ENCODE results near the gene CAMK2D. TPM values are rescaled to one million over a fixed set of nuclear protein-coding genes. Genes with fewer than 3 reads are reported as not detected.

Gene CAMK2D
- total RNA-seq, 1 donor: 207 TPM

GRCh38 chr4:113496698-113497097, 264.8 kb downstream of the CAMK2D start:
- no peak overlapping the region for H2AFZ ChIP-seq (ENCODE audit: low read length)
- H4K20me1 ChIP-seq (ENCODE audit: insufficient read depth, low read length): no peaks in the 10 kb centered on the region
- no peak overlapping the region for H3K4me3 ChIP-seq (ENCODE audit: insufficient read depth, low read length)
- no peaks in the 10 kb centered on the region for H3K79me2 ChIP-seq (ENCODE audit: insufficient read depth, low read length)
- no peaks in the 10 kb centered on the region for H3K27me3 ChIP-seq (ENCODE audit: insufficient read depth, low read length)
- H3K4me2 ChIP-seq (ENCODE audit: insufficient read depth, low read length): no peak overlapping the region
- no peak for TF ChIP-seq CTCF (IDR thresholded peaks at IDR 0.05; ENCODE audit: extremely low read depth, low read depth, low read length)
- peaks cover 37% of the 10 kb centered on the region for H3K36me3 ChIP-seq (ENCODE audit: insufficient read depth, low read length)
- H3K27ac ChIP-seq (ENCODE audit: low read depth, low read length): no peak overlapping the region
- no peak for DNase-seq (ENCODE audit: insufficient read length, low spot score, missing footprints)
- H3K9me3 ChIP-seq (ENCODE audit: low read depth, low read length): no peaks in the 10 kb centered on the region
- H3K4me1 ChIP-seq (ENCODE audit: insufficient read depth, low read length): peaks cover 5% of the 10 kb centered on the region

GRCh38 chr4:113495790-113496189, 265.7 kb downstream of the CAMK2D start:
- H3K4me2 ChIP-seq (ENCODE audit: insufficient read depth, low read length): no peak overlapping the region
- H4K20me1 ChIP-seq (ENCODE audit: insufficient read depth, low read length): no peaks in the 10 kb centered on the region
- H3K79me2 ChIP-seq (ENCODE audit: insufficient read depth, low read length): no peaks in the 10 kb centered on the region
- H2AFZ ChIP-seq (ENCODE audit: low read length): no peak overlapping the region
- H3K4me3 ChIP-seq (ENCODE audit: insufficient read depth, low read length): no peak overlapping the region
- no peak for TF ChIP-seq CTCF (IDR thresholded peaks at IDR 0.05; ENCODE audit: extremely low read depth, low read depth, low read length)
- peaks cover 5% of the 10 kb centered on the region for H3K4me1 ChIP-seq (ENCODE audit: insufficient read depth, low read length)
- no peaks in the 10 kb centered on the region for H3K27me3 ChIP-seq (ENCODE audit: insufficient read depth, low read length)
- H3K36me3 ChIP-seq (ENCODE audit: insufficient read depth, low read length): peaks cover 36% of the 10 kb centered on the region
- H3K9me3 ChIP-seq (ENCODE audit: low read depth, low read length): no peaks in the 10 kb centered on the region
- DNase-seq (ENCODE audit: insufficient read length, low spot score, missing footprints): no peak
- no peak overlapping the region for H3K27ac ChIP-seq (ENCODE audit: low read depth, low read length)

GRCh38 chr4:113483131-113483530, 278.4 kb downstream of the CAMK2D start:
- no peaks in the 10 kb centered on the region for H3K79me2 ChIP-seq (ENCODE audit: insufficient read depth, low read length)
- no peak overlapping the region for H2AFZ ChIP-seq (ENCODE audit: low read length)
- peaks cover 16% of the 10 kb centered on the region for H3K36me3 ChIP-seq (ENCODE audit: insufficient read depth, low read length)
- H3K4me3 ChIP-seq (ENCODE audit: insufficient read depth, low read length): no peak overlapping the region
- H3K4me1 ChIP-seq (ENCODE audit: insufficient read depth, low read length): no peaks in the 10 kb centered on the region
- TF ChIP-seq CTCF (IDR thresholded peaks at IDR 0.05; ENCODE audit: extremely low read depth, low read depth, low read length): no peak
- no peaks in the 10 kb centered on the region for H4K20me1 ChIP-seq (ENCODE audit: insufficient read depth, low read length)
- no peak overlapping the region for H3K4me2 ChIP-seq (ENCODE audit: insufficient read depth, low read length)
- no peaks in the 10 kb centered on the region for H3K27me3 ChIP-seq (ENCODE audit: insufficient read depth, low read length)
- H3K27ac ChIP-seq (ENCODE audit: low read depth, low read length): no peak overlapping the region
- DNase-seq (ENCODE audit: insufficient read length, low spot score, missing footprints): no peak
- H3K9me3 ChIP-seq (ENCODE audit: low read depth, low read length): no peaks in the 10 kb centered on the region

- H3K36me3 ChIP-seq (ENCODE audit: insufficient read depth, low read length): peaks cover 18% of the 10 kb centered on the region
- no peak overlapping the region for H3K27ac ChIP-seq (ENCODE audit: low read depth, low read length)
- no peaks in the 10 kb centered on the region for H4K20me1 ChIP-seq (ENCODE audit: insufficient read depth, low read length)
- no peaks in the 10 kb centered on the region for H3K9me3 ChIP-seq (ENCODE audit: low read depth, low read length)
- no peak for TF ChIP-seq CTCF (IDR thresholded peaks at IDR 0.05; ENCODE audit: extremely low read depth, low read depth, low read length)
- no peak overlapping the region for H3K4me3 ChIP-seq (ENCODE audit: insufficient read depth, low read length)
- DNase-seq (ENCODE audit: insufficient read length, low spot score, missing footprints): no peak
- no peak overlapping the region for H2AFZ ChIP-seq (ENCODE audit: low read length)
- no peaks in the 10 kb centered on the region for H3K4me1 ChIP-seq (ENCODE audit: insufficient read depth, low read length)
- H3K79me2 ChIP-seq (ENCODE audit: insufficient read depth, low read length): no peaks in the 10 kb centered on the region
- H3K27me3 ChIP-seq (ENCODE audit: insufficient read depth, low read length): no peaks in the 10 kb centered on the region
- no peak overlapping the region for H3K4me2 ChIP-seq (ENCODE audit: insufficient read depth, low read length)
Observed at GRCh38 chr4:113482325-113482724, 279.2 kb downstream of the CAMK2D start.

All from osteoblast (primary cell).